H9 (cell line): ENCODE measurements around the gene SLC17A2. TPM values are rescaled to one million over a fixed set of nuclear protein-coding genes. Genes with fewer than 3 reads are reported as not detected.

Source experiments
- DNase-seq: peaks from one replicate; pipeline ENCODE4 v3.0.0-alpha.2; 2017
- H2AFZ ChIP-seq: one replicate; pipeline ENCODE4 v1.6.1; 2013; ENCODE audit warnings: mild to moderate bottlenecking, low read length, control low read depth, moderate library complexity
- H2AK5ac ChIP-seq: 2 replicates; pipeline ENCODE4 v1.6.1; 2013; ENCODE audit warnings: low read length, control low read depth, mixed read lengths; ENCODE audit not compliant: insufficient read length
- H2BK120ac ChIP-seq: one replicate; pipeline ENCODE4 v1.6.1; 2013; ENCODE audit warnings: low read depth, mild to moderate bottlenecking, low read length, control low read depth, inconsistent platforms; ENCODE audit not compliant: poor library complexity, severe bottlenecking
- H2BK12ac ChIP-seq: 2 replicates; pipeline ENCODE4 v1.6.1; 2013; ENCODE audit warnings: low read length, control low read depth, mixed read lengths, low read depth; ENCODE audit not compliant: insufficient read length
- H2BK15ac ChIP-seq: 2 replicates; pipeline ENCODE4 v1.6.1; 2013; ENCODE audit warnings: low read depth, low read length, control low read depth
- H2BK20ac ChIP-seq: one replicate; pipeline ENCODE4 v1.6.1; 2013; ENCODE audit warnings: low read depth, mild to moderate bottlenecking, low read length, control low read depth, inconsistent platforms; ENCODE audit not compliant: poor library complexity, severe bottlenecking
- H2BK5ac ChIP-seq: 2 replicates; pipeline ENCODE4 v1.6.1; 2013; ENCODE audit warnings: low read length, control low read depth, mixed read lengths; ENCODE audit not compliant: insufficient read length
- H3K14ac ChIP-seq: 2 replicates; pipeline ENCODE4 v1.6.1; 2013; ENCODE audit warnings: low read length, control low read depth; ENCODE audit not compliant: insufficient read depth
- H3K18ac ChIP-seq: 2 replicates; pipeline ENCODE4 v1.6.1; 2013; ENCODE audit warnings: low read depth, mild to moderate bottlenecking, mixed read lengths, low read length, control low read depth; ENCODE audit not compliant: insufficient read length
- H3K23ac ChIP-seq: 2 replicates; pipeline ENCODE4 v1.6.1; 2013; ENCODE audit warnings: low read length, control low read depth, mixed read lengths, low read depth; ENCODE audit not compliant: insufficient read length
- H3K23me2 ChIP-seq: 2 replicates; pipeline ENCODE4 v1.6.1; 2013; ENCODE audit warnings: low read depth, mild to moderate bottlenecking, mixed read lengths, low read length, control low read depth; ENCODE audit not compliant: insufficient read length, poor library complexity, severe bottlenecking
- H3K27ac ChIP-seq: 2 replicates; pipeline ENCODE4 v1.5.1; 2013; ENCODE audit warnings: low read length, control low read depth, mixed read lengths, low read depth; ENCODE audit not compliant: insufficient read length
- H3K27me3 ChIP-seq: 2 replicates; pipeline ENCODE4 v1.6.1; 2013; ENCODE audit warnings: low read length, control low read depth, inconsistent platforms; ENCODE audit not compliant: insufficient read depth
- H3K4ac ChIP-seq: 2 replicates; pipeline ENCODE4 v1.6.1; 2013; ENCODE audit warnings: low read depth, mild to moderate bottlenecking, control low read depth, inconsistent platforms, low read length, moderate library complexity
- H3K4me1 ChIP-seq: 2 replicates; pipeline ENCODE4 v1.6.1; 2013; ENCODE audit warnings: low read length, control low read depth, inconsistent platforms; ENCODE audit not compliant: insufficient read depth
- H3K4me2 ChIP-seq: 2 replicates; pipeline ENCODE4 v1.6.1; 2013; ENCODE audit warnings: low read length, control low read depth, mixed read lengths; ENCODE audit not compliant: insufficient read length, insufficient read depth
- H3K56ac ChIP-seq: 2 replicates; pipeline ENCODE4 v1.6.1; 2013; ENCODE audit warnings: low read depth, mild to moderate bottlenecking, mixed read lengths, low read length, control low read depth; ENCODE audit not compliant: insufficient read length
- H3K79me1 ChIP-seq: 2 replicates; pipeline ENCODE4 v1.6.1; 2013; ENCODE audit warnings: low read depth, mild to moderate bottlenecking, moderate library complexity, low read length, control low read depth, inconsistent platforms; ENCODE audit not compliant: insufficient read depth, poor library complexity, severe bottlenecking
- H3K79me2 ChIP-seq: 2 replicates; pipeline ENCODE4 v1.6.1; 2013; ENCODE audit warnings: low read length, control low read depth, inconsistent platforms; ENCODE audit not compliant: insufficient read depth
- H3K9ac ChIP-seq: 2 replicates; pipeline ENCODE4 v1.6.1; 2013; ENCODE audit warnings: low read length, control low read depth, mixed read lengths; ENCODE audit not compliant: insufficient read length; ENCODE audit errors: extremely low read depth
- H3K9me3 ChIP-seq: one replicate; pipeline ENCODE4 v1.6.1; 2013; ENCODE audit warnings: low read depth, low read length, inconsistent platforms; ENCODE audit not compliant: control insufficient read depth
- H3T11ph ChIP-seq: one replicate; pipeline ENCODE4 v1.6.1; 2013; ENCODE audit warnings: mild to moderate bottlenecking, low read length, control low read depth, inconsistent platforms
- H4K20me1 ChIP-seq: one replicate; pipeline ENCODE4 v1.6.1; 2013; ENCODE audit not compliant: control insufficient read depth, insufficient read length, insufficient read depth
- H4K5ac ChIP-seq: 2 replicates; pipeline ENCODE4 v1.6.1; 2013; ENCODE audit warnings: low read depth, mild to moderate bottlenecking, mixed read lengths, low read length, control low read depth; ENCODE audit not compliant: insufficient read length
- H4K8ac ChIP-seq: replicated peaks from 2 replicates; pipeline ENCODE4 v1.6.1; 2013; ENCODE audit warnings: low read length, control low read depth, mixed read lengths, low read depth; ENCODE audit not compliant: insufficient read length
- H4K91ac ChIP-seq: 2 replicates; pipeline ENCODE4 v1.6.1; 2013; ENCODE audit warnings: low read depth, mild to moderate bottlenecking, moderate library complexity, mixed read lengths, low read length, control low read depth; ENCODE audit not compliant: insufficient read length
- H3K27ac Mint-ChIP-seq, 3 experiments: 2 replicates in 2 of 3; 3 replicates in 1 of 3; pipeline ENCODE4 v1.8.0; 2020 to 2021; ENCODE audit warnings: mixed read lengths in 3 of 3, mild to moderate bottlenecking in 1 of 3, moderate library complexity in 1 of 3
- H3K27me3 Mint-ChIP-seq: 2 replicates; pipeline ENCODE4 v1.8.0; 2021; ENCODE audit warnings: low read depth, mild to moderate bottlenecking, moderate library complexity, mixed read lengths
- H3K36me3 Mint-ChIP-seq, 3 experiments: 2 replicates in 2 of 3; 3 replicates in 1 of 3; pipeline ENCODE4 v1.8.0; 2020 to 2021; ENCODE audit warnings: low read depth in 3 of 3, mixed read lengths in 3 of 3; ENCODE audit not compliant: insufficient read depth in 1 of 3
- H3K4me1 Mint-ChIP-seq, 2 experiments: 2 replicates each; pipeline ENCODE4 v1.8.0; 2020; ENCODE audit warnings: mixed read lengths in 2 of 2
- H3K4me3 Mint-ChIP-seq, 2 experiments: 2 replicates in 1 of 2; 3 replicates in 1 of 2; pipeline ENCODE4 v1.8.0; 2020 to 2021; ENCODE audit warnings: mild to moderate bottlenecking in 2 of 2, mixed read lengths in 2 of 2, moderate library complexity in 1 of 2
- H3K9me3 Mint-ChIP-seq, 2 experiments: 2 replicates in 1 of 2; 3 replicates in 1 of 2; pipeline ENCODE4 v1.8.0; 2020; ENCODE audit warnings: mild to moderate bottlenecking in 2 of 2, mixed read lengths in 2 of 2, moderate library complexity in 1 of 2
- CTCF ChIP-seq: fragments of 200-600 bp; sonication (generic); conservative IDR thresholded peaks from 3 replicates; pipeline ENCODE4 v1.8.0; 2021; ENCODE audit warnings: antibody characterized with exemption, mild to moderate bottlenecking
- WGBS: extraction: QIAGEN DNeasy Blood & Tissue Kit; methylation state at CpG from one replicate; pipeline ENCODE4 v1.1.7; 2013; ENCODE audit warnings: missing lambda C conversion rate, low lambda C conversion rate, mixed read lengths; ENCODE audit not compliant: insufficient read length; ENCODE audit errors: extremely low coverage; 5-methylcytosine and 5-hydroxymethylcytosine counted together
- total RNA-seq: library from RNA; stranded (reverse); gene quantifications from 2 replicates; pipeline ENCODE4 v1.2.1, GENCODE V29; 2021

Gene SLC17A2
- total RNA-seq, 1 experiment from 2014 or later, result not detected

- Histone ChIP-seq H3K4ac (no peak overlapping the region), H2BK12ac (no peak overlapping the region), H3K79me1 (no peaks in the 10 kb centered on the region), H3K27ac (no peak overlapping the region), H3K23ac (no peak overlapping the region), H3K4me1 (no peaks in the 10 kb centered on the region), H4K5ac (no peak overlapping the region), H2BK20ac (no peak overlapping the region), H2AFZ (no peak overlapping the region), H3T11ph (no peak overlapping the region), H4K8ac (no peak overlapping the region), H2BK5ac (no peak overlapping the region), H4K20me1 (no peaks in the 10 kb centered on the region), H3K18ac (no peak overlapping the region), H2BK120ac (no peak overlapping the region), H2BK15ac (no peak overlapping the region), H3K27me3 (no peaks in the 10 kb centered on the region), H3K9me3 (no peaks in the 10 kb centered on the region), H3K23me2 (no peaks in the 10 kb centered on the region), H3K9ac (no peak overlapping the region), H3K14ac (no peak overlapping the region), H2AK5ac (no peak overlapping the region), H4K91ac (no peak overlapping the region), H3K4me2 (no peak overlapping the region), H3K79me2 (no peaks in the 10 kb centered on the region), H3K56ac (no peak overlapping the region)
- peaks cover 2 to 3% of the 10 kb centered on the region in 2 experiments; a peak in 2 of 4 replicates for H3K4me1 Mint-ChIP-seq
- no peaks in the 10 kb centered on the region for H3K36me3 Mint-ChIP-seq
- WGBS, result no CpG with 5 or more reads among the region's 2 CpGs
- H3K27me3 Mint-ChIP-seq, result no peaks in the 10 kb centered on the region
- H3K9me3 Mint-ChIP-seq, result no peaks in the 10 kb centered on the region; a peak in 1 of 5 replicates
- no peak for TF ChIP-seq CTCF
- no peak overlapping the region for H3K27ac Mint-ChIP-seq
- H3K4me3 Mint-ChIP-seq, result no peak overlapping the region
- no peak for DNase-seq
These were observed 41.9 kb downstream of the SLC17A2 start for GRCh38 chr6:25888626-25889025.
